Measurements from ENCODE around the gene B3GAT3.

GRCh38 chr11:62649486-62649885, 27.7 kb upstream of the B3GAT3 start:
- TF ChIP-seq POLR2A (IDR thresholded peaks at IDR 0.05; ENCODE audit: low read depth, low read length), result no peak
- TF ChIP-seq POLR2AphosphoS5 (IDR thresholded peaks at IDR 0.05; ENCODE audit: low read depth, low read length), result no peak
- TF ChIP-seq POU2F2 (IDR thresholded peaks at IDR 0.05; ENCODE audit: low read depth, low read length), result no peak

Data from GM12891 (cell line).